DND-41 (cell line): ENCODE data around the gene SLC6A7.

Source experiments
- ATAC-seq: fragments of 200-7000 bp; cut with Tn5 transposase; 3 replicates; pipeline ENCODE4 v1.9.1; 2021; ENCODE audit warnings: low read depth; ENCODE audit not compliant: insufficient read depth
- DNase-seq: peaks from one replicate; pipeline ENCODE4 v3.0.0-alpha.2; 2020
- H2AFZ ChIP-seq: 2 replicates; pipeline ENCODE4 v1.6.0; 2012; ENCODE audit warnings: low read depth, low read length
- H3K27ac ChIP-seq: 2 replicates; pipeline ENCODE4 v1.5.1; 2012; ENCODE audit warnings: low read length, inconsistent platforms
- H3K27me3 ChIP-seq: fragments of 200-600 bp; sonication (generic); 2 replicates; pipeline ENCODE4 v1.6.0; 2012; ENCODE audit warnings: low read length, mild to moderate bottlenecking, inconsistent platforms; ENCODE audit not compliant: insufficient read depth, poor library complexity
- H3K36me3 ChIP-seq: 2 replicates; pipeline ENCODE4 v1.5.1; 2012; ENCODE audit warnings: low read length, inconsistent platforms; ENCODE audit not compliant: insufficient read depth
- H3K4me1 ChIP-seq: 2 replicates; pipeline ENCODE4 v1.5.1; 2012; ENCODE audit warnings: mild to moderate bottlenecking, low read length; ENCODE audit not compliant: insufficient read depth
- H3K4me2 ChIP-seq: 2 replicates; pipeline ENCODE4 v1.6.0; 2012; ENCODE audit warnings: mild to moderate bottlenecking, moderate library complexity, low read length, inconsistent platforms; ENCODE audit not compliant: insufficient read depth
- H3K4me3 ChIP-seq, 2 experiments: fragments of 200-600 bp in 1 of 2; shearing (Covaris generic) in 1 of 2; 2 replicates each; pipeline ENCODE4 v1.5.1; 2012 to 2016; ENCODE audit warnings: inconsistent platforms in 2 of 2, low read length in 2 of 2, mild to moderate bottlenecking in 2 of 2, low read depth in 1 of 2, moderate library complexity in 1 of 2
- H3K79me2 ChIP-seq: 2 replicates; pipeline ENCODE4 v1.6.0; 2012; ENCODE audit warnings: low read length, inconsistent platforms; ENCODE audit not compliant: insufficient read depth
- H3K9ac ChIP-seq: 2 replicates; pipeline ENCODE4 v1.6.0; 2012; ENCODE audit warnings: low read depth, mild to moderate bottlenecking, inconsistent platforms, low read length, moderate library complexity
- H3K9me3 ChIP-seq: 2 replicates; pipeline ENCODE4 v1.5.1; 2012; ENCODE audit warnings: low read length, moderate library complexity, mild to moderate bottlenecking, inconsistent platforms; ENCODE audit not compliant: insufficient read depth, severe bottlenecking
- H4K20me1 ChIP-seq: 2 replicates; pipeline ENCODE4 v1.6.0; 2012; ENCODE audit warnings: low read length; ENCODE audit not compliant: insufficient read depth
- CTCF ChIP-seq: IDR thresholded peaks from 2 replicates; pipeline ENCODE4 v1.5.1; 2012; ENCODE audit warnings: borderline replicate concordance, low read length, moderate library complexity, mild to moderate bottlenecking; ENCODE audit not compliant: poor library complexity, severe bottlenecking; ENCODE audit errors: extremely low read depth
- EZH2 ChIP-seq: IDR thresholded peaks from 3 replicates; pipeline ENCODE4 v1.6.1; 2012; ENCODE audit warnings: borderline replicate concordance, low read depth, mild to moderate bottlenecking, moderate library complexity, low read length, inconsistent platforms; ENCODE audit not compliant: severe bottlenecking

The SLC6A7 gene

DNA sequence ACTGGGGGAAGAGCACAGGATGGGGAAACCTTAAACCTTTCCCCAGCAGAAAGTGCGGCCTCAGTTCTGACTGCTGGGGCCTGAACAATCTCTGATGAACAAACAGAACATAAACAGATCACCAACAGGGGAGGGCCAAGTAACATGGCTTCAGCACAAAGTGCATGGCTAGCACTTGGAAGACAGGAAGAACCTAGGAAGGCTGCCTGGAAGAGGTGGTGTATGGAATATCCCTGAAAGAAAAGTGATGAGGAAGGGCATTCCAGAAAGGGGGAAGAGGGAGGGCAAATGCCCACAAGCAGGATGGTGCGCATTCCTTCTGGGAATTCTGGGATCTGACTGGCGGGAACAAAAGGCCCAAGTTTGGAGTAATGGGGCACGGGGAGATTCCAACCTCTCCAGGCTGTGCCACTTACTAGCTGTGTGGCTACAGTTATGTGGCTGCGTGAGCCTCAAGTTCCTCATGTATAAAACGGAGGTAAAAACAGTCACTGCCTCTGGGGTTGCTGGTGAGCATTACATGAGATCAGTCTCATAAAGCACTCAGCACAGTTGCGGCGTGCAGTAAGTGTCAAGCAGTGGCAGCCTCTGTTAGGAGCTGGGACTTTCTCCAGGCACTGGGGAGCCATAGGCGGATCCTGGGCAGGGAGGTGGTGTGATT lies 35.8 kb upstream of the SLC6A7 start:
- Histone ChIP-seq H3K27ac (no peak overlapping the region), H3K36me3 (no peaks in the 10 kb centered on the region), H3K79me2 (no peaks in the 10 kb centered on the region), H3K4me3 (no peak overlapping the region), H4K20me1 (no peaks in the 10 kb centered on the region; the same call in none of the 2 replicates), H2AFZ (no peak overlapping the region), H3K4me2 (peak overlapping the region; percentile 62), H3K4me1 (peaks cover 26% of the 10 kb centered on the region), H3K27me3 (no peaks in the 10 kb centered on the region), H3K9me3 (no peaks in the 10 kb centered on the region), H3K9ac (no peak overlapping the region)
- DNase-seq (peak; percentile 38), ATAC-seq (peak; percentile 62)
- TF ChIP-seq CTCF (peak; percentile 8), EZH2 (no peak)

DNA sequence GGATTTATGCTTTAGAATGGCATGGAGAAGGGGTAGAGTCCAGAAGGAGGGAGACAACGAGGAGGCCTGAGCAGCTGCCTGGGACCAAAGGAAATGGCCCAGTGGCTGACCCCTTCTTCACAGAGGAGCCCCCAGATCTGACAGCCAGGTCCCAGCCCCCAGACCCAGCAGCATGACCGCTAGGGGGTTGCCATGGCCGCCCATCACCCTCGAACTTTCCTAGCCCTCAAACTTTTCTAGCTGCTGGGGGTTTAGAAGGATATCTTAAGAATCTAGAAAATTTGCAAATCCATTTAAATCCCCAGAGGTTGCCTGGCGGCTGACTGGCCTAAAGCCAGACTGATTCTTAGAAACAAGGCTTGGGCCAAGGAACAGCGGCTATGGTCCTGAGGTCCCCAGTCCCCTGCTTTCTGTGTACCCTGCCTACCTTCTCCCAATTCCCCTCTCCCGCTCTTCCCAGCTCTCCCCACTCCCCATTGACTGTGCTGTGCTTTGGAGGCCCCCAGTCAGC lies 35.2 kb upstream of the SLC6A7 start:
- Histone ChIP-seq H3K4me3 (no peak overlapping the region), H3K4me2 (peak overlapping the region; percentile 62), H3K9me3 (no peaks in the 10 kb centered on the region), H2AFZ (no peak overlapping the region), H3K79me2 (no peaks in the 10 kb centered on the region), H4K20me1 (no peaks in the 10 kb centered on the region; the same call in none of the 2 replicates), H3K27me3 (no peaks in the 10 kb centered on the region), H3K27ac (no peak overlapping the region), H3K9ac (no peak overlapping the region; the same call in 1 of the 2 replicates), H3K4me1 (peaks cover 24% of the 10 kb centered on the region), H3K36me3 (no peaks in the 10 kb centered on the region)
- no peak for TF ChIP-seq EZH2
- TF ChIP-seq CTCF, result no peak
- no peak for ATAC-seq
- no peak for DNase-seq

DNA sequence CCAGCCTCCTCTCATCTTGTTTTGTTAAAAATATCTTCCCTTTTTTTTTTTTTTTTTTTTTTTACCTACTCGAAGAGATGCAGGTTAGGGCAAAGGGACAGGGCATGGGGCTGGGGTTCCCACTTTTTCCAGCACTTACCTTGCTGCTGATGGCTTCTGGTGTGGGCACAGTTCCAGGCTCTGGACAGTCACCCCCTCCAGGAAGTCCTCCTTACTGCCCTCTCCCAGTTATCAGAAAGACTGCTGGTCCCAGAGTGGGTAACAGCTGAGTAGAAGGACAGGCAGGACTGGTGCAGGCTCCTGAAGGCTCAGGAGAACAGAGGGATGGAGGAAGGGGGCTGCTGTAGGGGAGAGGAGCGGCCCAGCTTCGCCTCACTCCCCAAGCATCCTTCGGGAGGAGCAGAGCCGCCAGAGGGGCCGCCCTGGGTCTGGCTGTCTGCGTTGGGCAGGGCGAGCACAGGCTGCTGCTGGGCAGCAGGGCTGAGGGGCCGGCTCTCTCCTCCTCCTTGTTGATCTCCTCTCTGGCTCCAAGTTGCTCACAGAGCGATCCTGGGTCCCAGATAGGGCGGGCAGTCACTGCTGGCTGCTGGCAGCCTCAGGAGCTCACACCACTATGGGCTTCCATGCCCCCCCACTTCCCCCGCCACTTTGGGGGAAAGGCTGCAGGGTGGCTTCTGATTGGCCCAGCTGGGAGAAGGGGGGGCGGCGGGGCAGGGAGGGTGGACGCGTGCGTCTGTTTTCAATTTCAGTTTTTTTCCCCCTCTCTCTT lies 34.4 kb upstream of the SLC6A7 start, which contains the start of gene PDGFRB:
PDGFRB (minus strand) TSS at position 588 of the 769 bp plus-strand sequence. CDS start 18,798 bp downstream, outside the sequence.
- Histone ChIP-seq H2AFZ (peak within 1 kb of the TSS; percentile 66), H3K4me2 (peak within 1 kb of the TSS; percentile 62), H4K20me1 (no peaks in the 10 kb centered on the region; the same call in none of the 2 replicates), H3K79me2 (no peaks in the 10 kb centered on the region), H3K27ac (peak within 1 kb of the TSS; percentile 35), H3K9me3 (no peaks in the 10 kb centered on the region), H3K27me3 (no peaks in the 10 kb centered on the region), H3K4me1 (peaks cover 27% of the 10 kb centered on the region), H3K9ac (peak within 1 kb of the TSS; percentile 40), H3K36me3 (no peaks in the 10 kb centered on the region), H3K4me3 (peak within 1 kb of the TSS in 1 of 2 experiments; percentile 51; a peak in 2 of 4 replicates)
- TF ChIP-seq CTCF (no peak), EZH2 (no peak)
- DNase-seq (peak; percentile 81), ATAC-seq (peak; percentile 75)
